Loucy (cell line): ENCODE data around the gene PASK.

Experiments used
- H2AFZ ChIP-seq: fragments of 200-600 bp; sonication (generic); 2 replicates; pipeline ENCODE4 v1.6.0; 2016; ENCODE audit warnings: antibody characterized with exemption, mild to moderate bottlenecking, low read length, moderate library complexity
- H3F3A ChIP-seq: fragments of 200-600 bp; 2 replicates; pipeline ENCODE4 v1.6.0; 2016; ENCODE audit warnings: antibody characterized with exemption, low read depth, mild to moderate bottlenecking
- H3K27me3 ChIP-seq: fragments of 200-600 bp; sonication (generic); 2 replicates; pipeline ENCODE4 v1.6.1; 2014; ENCODE audit warnings: low read length, mild to moderate bottlenecking; ENCODE audit not compliant: insufficient read depth, poor library complexity, severe bottlenecking
- H3K36me3 ChIP-seq: fragments of 200-600 bp; sonication (generic); 2 replicates; pipeline ENCODE4 v1.6.1; 2016; ENCODE audit warnings: low read length; ENCODE audit not compliant: insufficient read depth
- H3K4me1 ChIP-seq: fragments of 200-600 bp; sonication (generic); 2 replicates; pipeline ENCODE4 v1.5.1; 2014; ENCODE audit warnings: low read length, mild to moderate bottlenecking; ENCODE audit not compliant: insufficient read depth, poor library complexity, severe bottlenecking
- H3K4me2 ChIP-seq: fragments of 200-600 bp; sonication (generic); 2 replicates; pipeline ENCODE4 v1.6.0; 2014; ENCODE audit warnings: antibody characterized with exemption, low read length, low read depth, mild to moderate bottlenecking; ENCODE audit not compliant: poor library complexity, severe bottlenecking
- H3K4me3 ChIP-seq: fragments of 200-600 bp; sonication (generic); 2 replicates; pipeline ENCODE4 v1.5.1; 2014; ENCODE audit warnings: low read length, mild to moderate bottlenecking, mixed read lengths; ENCODE audit not compliant: poor library complexity, severe bottlenecking
- H3K79me2 ChIP-seq: fragments of 200-600 bp; sonication (generic); 2 replicates; pipeline ENCODE4 v1.6.1; 2014; ENCODE audit warnings: low read length; ENCODE audit not compliant: insufficient read depth
- H3K9ac ChIP-seq: fragments of 200-600 bp; sonication (generic); 2 replicates; pipeline ENCODE4 v1.6.0; 2014; ENCODE audit warnings: mild to moderate bottlenecking, low read depth, low read length, moderate library complexity; ENCODE audit not compliant: poor library complexity, severe bottlenecking
- H3K9me2 ChIP-seq: fragments of 200-600 bp; sonication (generic); replicated peaks from 2 replicates; pipeline ENCODE4 v1.6.1; 2016; ENCODE audit warnings: low read depth, low read length, mixed read lengths
- H3K9me3 ChIP-seq: fragments of 200-600 bp; sonication (generic); 2 replicates; pipeline ENCODE4 v1.6.1; 2014; ENCODE audit warnings: mild to moderate bottlenecking, antibody characterized with exemption, low read length, low read depth; ENCODE audit not compliant: insufficient read depth
- H4K20me1 ChIP-seq: fragments of 200-600 bp; sonication (generic); 2 replicates; pipeline ENCODE4 v1.6.0; 2014; ENCODE audit warnings: antibody characterized with exemption, low read length, mild to moderate bottlenecking; ENCODE audit not compliant: insufficient read depth, poor library complexity, severe bottlenecking
- EZH2phosphoT487 ChIP-seq: fragments of 200-600 bp; IDR thresholded peaks from 2 replicates; pipeline ENCODE4 v1.6.1; 2018; ENCODE audit warnings: antibody characterized with exemption, mild to moderate bottlenecking, moderate library complexity, borderline replicate concordance
- TF ChIP-seq, protein P1 (sequence below): fragments of 200-600 bp; sonication (generic); conservative IDR thresholded peaks from 2 replicates; pipeline ENCODE4 v1.5.1; 2014; ENCODE audit warnings: mild to moderate bottlenecking, antibody characterized with exemption, low read length

PASK gene

DNA sequence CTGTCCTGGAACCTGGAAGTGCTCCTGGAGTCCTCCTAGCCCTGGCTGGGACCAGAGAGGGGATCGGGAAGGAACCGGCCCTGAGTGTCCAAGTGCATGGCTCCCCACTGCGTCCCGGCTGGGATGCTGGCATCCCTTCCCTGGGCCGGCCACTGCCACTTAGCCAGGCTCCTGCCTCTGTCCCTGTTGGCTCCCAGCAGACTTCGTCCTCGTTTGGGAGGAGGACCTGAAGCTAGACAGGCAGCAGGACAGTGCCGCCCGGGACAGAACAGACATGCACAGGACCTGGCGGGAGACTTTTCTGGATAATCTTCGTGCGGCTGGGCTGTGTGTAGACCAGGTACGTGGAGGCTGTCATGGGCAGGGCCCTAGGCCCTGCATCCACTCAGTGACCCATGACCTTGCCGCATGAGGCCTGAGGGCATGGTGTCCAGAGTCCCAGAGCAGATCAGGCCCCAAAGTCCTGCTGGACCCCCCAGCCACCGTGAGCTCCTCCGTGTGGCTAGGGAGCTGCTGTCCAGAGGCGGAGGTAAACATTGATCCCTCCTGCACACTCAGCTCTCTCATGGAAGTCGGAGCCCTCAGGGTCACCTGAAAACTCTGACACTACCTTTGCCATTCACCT is 46.3 kb upstream of the PASK start:
- Histone ChIP-seq H3K4me1 (no peaks in the 10 kb centered on the region), H3K27me3 (no peaks in the 10 kb centered on the region), H3F3A (no peaks in the 10 kb centered on the region), H3K9ac (no peak overlapping the region), H3K36me3 (no peaks in the 10 kb centered on the region), H3K79me2 (no peaks in the 10 kb centered on the region), H3K9me3 (no peaks in the 10 kb centered on the region), H3K4me2 (no peak overlapping the region), H3K9me2 (no peaks in the 10 kb centered on the region), H2AFZ (no peak overlapping the region), H3K4me3 (no peak overlapping the region), H4K20me1 (no peaks in the 10 kb centered on the region)
- no peak for TF ChIP-seq EZH2phosphoT487
- TF ChIP-seq, protein P1, sequence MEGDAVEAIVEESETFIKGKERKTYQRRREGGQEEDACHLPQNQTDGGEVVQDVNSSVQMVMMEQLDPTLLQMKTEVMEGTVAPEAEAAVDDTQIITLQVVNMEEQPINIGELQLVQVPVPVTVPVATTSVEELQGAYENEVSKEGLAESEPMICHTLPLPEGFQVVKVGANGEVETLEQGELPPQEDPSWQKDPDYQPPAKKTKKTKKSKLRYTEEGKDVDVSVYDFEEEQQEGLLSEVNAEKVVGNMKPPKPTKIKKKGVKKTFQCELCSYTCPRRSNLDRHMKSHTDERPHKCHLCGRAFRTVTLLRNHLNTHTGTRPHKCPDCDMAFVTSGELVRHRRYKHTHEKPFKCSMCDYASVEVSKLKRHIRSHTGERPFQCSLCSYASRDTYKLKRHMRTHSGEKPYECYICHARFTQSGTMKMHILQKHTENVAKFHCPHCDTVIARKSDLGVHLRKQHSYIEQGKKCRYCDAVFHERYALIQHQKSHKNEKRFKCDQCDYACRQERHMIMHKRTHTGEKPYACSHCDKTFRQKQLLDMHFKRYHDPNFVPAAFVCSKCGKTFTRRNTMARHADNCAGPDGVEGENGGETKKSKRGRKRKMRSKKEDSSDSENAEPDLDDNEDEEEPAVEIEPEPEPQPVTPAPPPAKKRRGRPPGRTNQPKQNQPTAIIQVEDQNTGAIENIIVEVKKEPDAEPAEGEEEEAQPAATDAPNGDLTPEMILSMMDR: no peak

- no peaks in the 10 kb centered on the region for H3K4me1 ChIP-seq
- no peak overlapping the region for H3K4me2 ChIP-seq
- TF ChIP-seq EZH2phosphoT487: no peak
- TF ChIP-seq, protein P1: no peak
- H3K9me3 ChIP-seq: no peaks in the 10 kb centered on the region
- H3K9ac ChIP-seq: no peak overlapping the region
- no peak overlapping the region for H3K4me3 ChIP-seq
- H3K9me2 ChIP-seq: no peaks in the 10 kb centered on the region
- no peaks in the 10 kb centered on the region for H4K20me1 ChIP-seq
- no peaks in the 10 kb centered on the region for H3K79me2 ChIP-seq
- no peaks in the 10 kb centered on the region for H3F3A ChIP-seq
- no peak overlapping the region for H2AFZ ChIP-seq
- no peaks in the 10 kb centered on the region for H3K27me3 ChIP-seq
- no peaks in the 10 kb centered on the region for H3K36me3 ChIP-seq
Measured at GRCh38 chr2:241194811-241195210, 45.5 kb upstream of the PASK start.

DNA sequence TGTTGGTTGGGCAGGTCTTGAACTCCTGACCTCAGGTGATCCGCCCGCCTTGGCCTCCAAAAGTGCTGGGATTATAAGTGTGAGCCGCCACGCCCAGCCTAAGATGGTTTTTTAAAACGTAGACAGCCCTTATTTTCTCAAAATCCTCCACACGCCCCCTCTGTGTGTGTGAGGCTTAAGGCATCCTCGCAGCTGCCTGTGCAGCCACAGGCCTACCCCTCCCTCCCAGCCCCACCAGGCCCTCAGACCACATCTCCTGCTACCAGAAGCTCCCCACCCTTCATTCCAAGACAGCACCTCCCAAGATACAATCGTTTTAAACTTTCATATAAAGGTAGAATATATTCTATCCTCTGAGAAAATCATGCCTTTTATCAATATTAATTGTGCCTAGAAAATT is 44.0 kb upstream of the PASK start:
- no peaks in the 10 kb centered on the region for H3K79me2 ChIP-seq
- no peaks in the 10 kb centered on the region for H3K27me3 ChIP-seq
- H3K9me2 ChIP-seq: no peaks in the 10 kb centered on the region
- no peaks in the 10 kb centered on the region for H3K9me3 ChIP-seq
- H3K4me2 ChIP-seq: no peak overlapping the region
- H3K4me3 ChIP-seq: no peak overlapping the region
- TF ChIP-seq EZH2phosphoT487: no peak
- TF ChIP-seq, protein P1: no peak
- H3K4me1 ChIP-seq: no peaks in the 10 kb centered on the region
- no peak overlapping the region for H3K9ac ChIP-seq
- no peaks in the 10 kb centered on the region for H3F3A ChIP-seq
- H2AFZ ChIP-seq: no peak overlapping the region
- H3K36me3 ChIP-seq: no peaks in the 10 kb centered on the region
- no peaks in the 10 kb centered on the region for H4K20me1 ChIP-seq
